ENCODE data around the gene PSMD13. TPM values are rescaled to one million over a fixed set of nuclear protein-coding genes. Genes with fewer than 3 reads are reported as not detected.

Gene PSMD13
- total and polyA plus RNA-seq, 4 donors, result 48.8 to 56.7 (median 52.8) TPM

DNA sequence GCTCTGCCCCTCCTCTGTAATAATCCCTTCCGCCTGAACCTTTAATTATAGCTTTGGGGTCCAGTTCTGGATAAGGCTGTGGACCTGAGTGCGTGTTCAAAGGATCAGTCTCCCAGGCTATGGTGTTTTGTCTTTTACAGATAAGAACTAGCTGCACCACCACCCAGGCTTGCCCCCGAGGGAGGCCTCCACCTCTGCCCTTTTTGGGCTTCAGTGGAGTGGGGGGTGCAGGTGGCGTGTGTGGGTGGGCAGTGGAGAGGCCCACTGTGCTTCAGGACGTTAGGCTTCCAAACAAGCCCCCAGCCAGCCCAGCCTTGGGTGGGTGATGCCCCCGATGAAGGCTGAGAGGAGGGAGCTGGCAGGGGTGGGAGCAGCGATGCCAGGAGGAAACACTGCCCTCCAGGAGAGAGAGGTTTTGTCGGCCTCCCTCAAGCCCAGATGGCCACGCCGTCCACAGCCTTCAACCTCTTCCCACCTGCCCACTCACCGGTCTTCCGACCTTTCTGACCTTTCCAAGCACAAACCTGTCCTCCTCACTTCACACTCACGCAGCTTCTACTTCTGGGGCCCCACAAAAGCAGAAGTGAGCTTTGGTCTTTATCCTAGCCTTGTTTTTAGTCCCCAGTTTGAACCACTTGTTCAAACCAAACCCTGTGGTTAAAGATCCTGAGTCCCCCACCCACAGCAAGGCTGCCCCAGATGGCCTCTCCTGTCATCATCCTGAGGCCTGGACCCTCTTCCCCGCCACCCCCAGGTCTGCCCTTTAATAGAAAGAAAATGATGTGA is 20.4 kb downstream of the PSMD13 start:
- Histone ChIP-seq H3K27ac (ENCODE audit: low read depth in 1 of 2, low read length in 2 of 2) (no peak overlapping the region), H3K27me3 (ENCODE audit: control insufficient read depth in 4 of 4, insufficient read depth in 4 of 4, low read length in 3 of 4) (no peaks in the 10 kb centered on the region), H3K4me3 (ENCODE audit: low read depth in 1 of 3, low read length in 3 of 3) (no peak overlapping the region), H3K9ac (ENCODE audit: low read depth in 1 of 2, low read length in 2 of 2) (no peak overlapping the region), H3K9me3 (ENCODE audit: control insufficient read depth in 4 of 4, low read length in 3 of 4) (no peaks in the 10 kb centered on the region), H3K36me3 (ENCODE audit: control insufficient read depth in 4 of 4, insufficient read depth in 3 of 4, low read depth in 1 of 4, low read length in 3 of 4) (peaks cover 0 to 16% (median 7%) of the 10 kb centered on the region in 4 donors), H3K4me1 (ENCODE audit: control insufficient read depth in 4 of 4, insufficient read depth in 4 of 4, low read length in 3 of 4) (no peaks in the 10 kb centered on the region)
- TF ChIP-seq TAF1 (conservative IDR thresholded peaks at IDR 0.05) (no peak), RAD21 (IDR thresholded peaks at IDR 0.05) (no peak), FOXA1 (IDR thresholded peaks at IDR 0.05) (no peak), EGR1 (IDR thresholded peaks at IDR 0.05; ENCODE audit: low read depth in 2 of 2) (no peak)
- TF ChIP-seq, protein P1, sequence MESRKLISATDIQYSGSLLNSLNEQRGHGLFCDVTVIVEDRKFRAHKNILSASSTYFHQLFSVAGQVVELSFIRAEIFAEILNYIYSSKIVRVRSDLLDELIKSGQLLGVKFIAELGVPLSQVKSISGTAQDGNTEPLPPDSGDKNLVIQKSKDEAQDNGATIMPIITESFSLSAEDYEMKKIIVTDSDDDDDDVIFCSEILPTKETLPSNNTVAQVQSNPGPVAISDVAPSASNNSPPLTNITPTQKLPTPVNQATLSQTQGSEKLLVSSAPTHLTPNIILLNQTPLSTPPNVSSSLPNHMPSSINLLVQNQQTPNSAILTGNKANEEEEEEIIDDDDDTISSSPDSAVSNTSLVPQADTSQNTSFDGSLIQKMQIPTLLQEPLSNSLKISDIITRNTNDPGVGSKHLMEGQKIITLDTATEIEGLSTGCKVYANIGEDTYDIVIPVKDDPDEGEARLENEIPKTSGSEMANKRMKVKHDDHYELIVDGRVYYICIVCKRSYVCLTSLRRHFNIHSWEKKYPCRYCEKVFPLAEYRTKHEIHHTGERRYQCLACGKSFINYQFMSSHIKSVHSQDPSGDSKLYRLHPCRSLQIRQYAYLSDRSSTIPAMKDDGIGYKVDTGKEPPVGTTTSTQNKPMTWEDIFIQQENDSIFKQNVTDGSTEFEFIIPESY (IDR thresholded peaks at IDR 0.05), result no peak
- TF ChIP-seq, protein P2, sequence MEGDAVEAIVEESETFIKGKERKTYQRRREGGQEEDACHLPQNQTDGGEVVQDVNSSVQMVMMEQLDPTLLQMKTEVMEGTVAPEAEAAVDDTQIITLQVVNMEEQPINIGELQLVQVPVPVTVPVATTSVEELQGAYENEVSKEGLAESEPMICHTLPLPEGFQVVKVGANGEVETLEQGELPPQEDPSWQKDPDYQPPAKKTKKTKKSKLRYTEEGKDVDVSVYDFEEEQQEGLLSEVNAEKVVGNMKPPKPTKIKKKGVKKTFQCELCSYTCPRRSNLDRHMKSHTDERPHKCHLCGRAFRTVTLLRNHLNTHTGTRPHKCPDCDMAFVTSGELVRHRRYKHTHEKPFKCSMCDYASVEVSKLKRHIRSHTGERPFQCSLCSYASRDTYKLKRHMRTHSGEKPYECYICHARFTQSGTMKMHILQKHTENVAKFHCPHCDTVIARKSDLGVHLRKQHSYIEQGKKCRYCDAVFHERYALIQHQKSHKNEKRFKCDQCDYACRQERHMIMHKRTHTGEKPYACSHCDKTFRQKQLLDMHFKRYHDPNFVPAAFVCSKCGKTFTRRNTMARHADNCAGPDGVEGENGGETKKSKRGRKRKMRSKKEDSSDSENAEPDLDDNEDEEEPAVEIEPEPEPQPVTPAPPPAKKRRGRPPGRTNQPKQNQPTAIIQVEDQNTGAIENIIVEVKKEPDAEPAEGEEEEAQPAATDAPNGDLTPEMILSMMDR (IDR thresholded peaks at IDR 0.05; ENCODE audit: low read depth, low read length, missing input control), result no peak
- 79% methylated on average over 14 of the region's 14 CpGs for WGBS
- DNase-seq (ENCODE audit: low spot score), result no peak

DNA sequence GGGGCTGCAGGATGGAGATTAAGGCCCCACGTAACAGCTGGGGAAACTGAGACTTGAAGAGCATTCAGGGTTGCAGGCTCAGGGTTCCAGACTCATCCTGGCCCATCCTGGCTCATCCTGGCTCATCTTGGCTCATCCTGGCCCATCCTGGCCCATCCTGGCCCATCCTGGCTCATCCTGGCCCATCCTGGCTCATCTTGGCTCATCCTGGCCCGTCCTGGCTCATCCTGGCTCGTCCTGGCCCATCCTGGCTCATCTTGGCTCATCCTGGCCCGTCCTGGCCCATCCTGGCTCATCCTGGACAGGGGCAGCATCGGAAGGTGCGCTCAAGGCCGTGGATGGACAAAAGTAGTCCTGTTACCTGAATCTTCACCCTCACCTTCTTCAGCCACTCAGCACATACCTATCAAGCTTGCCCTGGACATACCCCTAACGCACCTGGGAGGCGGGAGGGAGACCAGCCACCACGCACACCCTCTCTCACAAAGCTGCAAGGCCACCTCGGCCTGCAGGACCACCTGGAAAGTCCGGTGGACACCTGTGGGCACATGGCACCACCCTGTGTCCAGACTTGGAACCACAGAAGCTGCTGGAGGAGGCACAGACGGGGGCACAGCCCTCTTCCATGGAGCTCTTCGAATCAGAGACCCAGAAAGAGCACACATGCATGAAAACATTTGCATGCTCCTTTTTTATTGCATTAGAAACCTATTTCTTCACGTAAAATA is 21.2 kb downstream of the PSMD13 start:
- no peak overlapping the region for H3K27ac ChIP-seq (ENCODE audit: low read depth in 1 of 2, low read length in 2 of 2)
- H3K4me1 ChIP-seq (ENCODE audit: control insufficient read depth in 4 of 4, insufficient read depth in 4 of 4, low read length in 3 of 4), result no peaks in the 10 kb centered on the region
- no peaks in the 10 kb centered on the region for H3K27me3 ChIP-seq (ENCODE audit: control insufficient read depth in 4 of 4, insufficient read depth in 4 of 4, low read length in 3 of 4)
- H3K36me3 ChIP-seq (ENCODE audit: control insufficient read depth in 4 of 4, insufficient read depth in 3 of 4, low read depth in 1 of 4, low read length in 3 of 4), result peaks cover 0 to 8% (median 1%) of the 10 kb centered on the region in 4 donors
- TF ChIP-seq YY1 (IDR thresholded peaks at IDR 0.05) (no peak), SP1 (IDR thresholded peaks at IDR 0.05) (no peak), RXRA (IDR thresholded peaks at IDR 0.05) (no peak), RAD21 (IDR thresholded peaks at IDR 0.05) (peak; percentile 19 to 45)
- TF ChIP-seq, protein P3, sequence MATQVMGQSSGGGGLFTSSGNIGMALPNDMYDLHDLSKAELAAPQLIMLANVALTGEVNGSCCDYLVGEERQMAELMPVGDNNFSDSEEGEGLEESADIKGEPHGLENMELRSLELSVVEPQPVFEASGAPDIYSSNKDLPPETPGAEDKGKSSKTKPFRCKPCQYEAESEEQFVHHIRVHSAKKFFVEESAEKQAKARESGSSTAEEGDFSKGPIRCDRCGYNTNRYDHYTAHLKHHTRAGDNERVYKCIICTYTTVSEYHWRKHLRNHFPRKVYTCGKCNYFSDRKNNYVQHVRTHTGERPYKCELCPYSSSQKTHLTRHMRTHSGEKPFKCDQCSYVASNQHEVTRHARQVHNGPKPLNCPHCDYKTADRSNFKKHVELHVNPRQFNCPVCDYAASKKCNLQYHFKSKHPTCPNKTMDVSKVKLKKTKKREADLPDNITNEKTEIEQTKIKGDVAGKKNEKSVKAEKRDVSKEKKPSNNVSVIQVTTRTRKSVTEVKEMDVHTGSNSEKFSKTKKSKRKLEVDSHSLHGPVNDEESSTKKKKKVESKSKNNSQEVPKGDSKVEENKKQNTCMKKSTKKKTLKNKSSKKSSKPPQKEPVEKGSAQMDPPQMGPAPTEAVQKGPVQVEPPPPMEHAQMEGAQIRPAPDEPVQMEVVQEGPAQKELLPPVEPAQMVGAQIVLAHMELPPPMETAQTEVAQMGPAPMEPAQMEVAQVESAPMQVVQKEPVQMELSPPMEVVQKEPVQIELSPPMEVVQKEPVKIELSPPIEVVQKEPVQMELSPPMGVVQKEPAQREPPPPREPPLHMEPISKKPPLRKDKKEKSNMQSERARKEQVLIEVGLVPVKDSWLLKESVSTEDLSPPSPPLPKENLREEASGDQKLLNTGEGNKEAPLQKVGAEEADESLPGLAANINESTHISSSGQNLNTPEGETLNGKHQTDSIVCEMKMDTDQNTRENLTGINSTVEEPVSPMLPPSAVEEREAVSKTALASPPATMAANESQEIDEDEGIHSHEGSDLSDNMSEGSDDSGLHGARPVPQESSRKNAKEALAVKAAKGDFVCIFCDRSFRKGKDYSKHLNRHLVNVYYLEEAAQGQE (IDR thresholded peaks at IDR 0.05), result no peak
- TF ChIP-seq, protein P2 (IDR thresholded peaks at IDR 0.05; ENCODE audit: low read depth, low read length, missing input control), result peak; percentile 17
- H3K9ac ChIP-seq (ENCODE audit: low read depth in 1 of 2, low read length in 2 of 2), result no peak overlapping the region
- 73% methylated on average over 15 of the region's 15 CpGs for WGBS
- H3K4me3 ChIP-seq (ENCODE audit: low read depth in 1 of 3, low read length in 3 of 3), result no peak overlapping the region
- no peak for DNase-seq (ENCODE audit: low spot score)
- no peaks in the 10 kb centered on the region for H3K9me3 ChIP-seq (ENCODE audit: control insufficient read depth in 4 of 4, low read length in 3 of 4)

Data from liver (tissue), 9 donors.